H9 (cell line): Measurements from ENCODE around the gene MSN. TPM values are rescaled to one million over a fixed set of nuclear protein-coding genes. Genes with fewer than 3 reads are reported as not detected.

Experiments used
- DNase-seq: peaks from one replicate; pipeline ENCODE4 v3.0.0-alpha.2; 2017
- H2AFZ ChIP-seq: one replicate; pipeline ENCODE4 v1.6.1; 2013; ENCODE audit warnings: mild to moderate bottlenecking, low read length, control low read depth, moderate library complexity
- H2AK5ac ChIP-seq: 2 replicates; pipeline ENCODE4 v1.6.1; 2013; ENCODE audit warnings: low read length, control low read depth, mixed read lengths; ENCODE audit not compliant: insufficient read length
- H2BK120ac ChIP-seq: one replicate; pipeline ENCODE4 v1.6.1; 2013; ENCODE audit warnings: low read depth, mild to moderate bottlenecking, low read length, control low read depth, inconsistent platforms; ENCODE audit not compliant: poor library complexity, severe bottlenecking
- H2BK12ac ChIP-seq: 2 replicates; pipeline ENCODE4 v1.6.1; 2013; ENCODE audit warnings: low read length, control low read depth, mixed read lengths, low read depth; ENCODE audit not compliant: insufficient read length
- H2BK15ac ChIP-seq: 2 replicates; pipeline ENCODE4 v1.6.1; 2013; ENCODE audit warnings: low read depth, low read length, control low read depth
- H2BK20ac ChIP-seq: one replicate; pipeline ENCODE4 v1.6.1; 2013; ENCODE audit warnings: low read depth, mild to moderate bottlenecking, low read length, control low read depth, inconsistent platforms; ENCODE audit not compliant: poor library complexity, severe bottlenecking
- H2BK5ac ChIP-seq: 2 replicates; pipeline ENCODE4 v1.6.1; 2013; ENCODE audit warnings: low read length, control low read depth, mixed read lengths; ENCODE audit not compliant: insufficient read length
- H3K14ac ChIP-seq: 2 replicates; pipeline ENCODE4 v1.6.1; 2013; ENCODE audit warnings: low read length, control low read depth; ENCODE audit not compliant: insufficient read depth
- H3K18ac ChIP-seq: 2 replicates; pipeline ENCODE4 v1.6.1; 2013; ENCODE audit warnings: low read depth, mild to moderate bottlenecking, mixed read lengths, low read length, control low read depth; ENCODE audit not compliant: insufficient read length
- H3K23ac ChIP-seq: 2 replicates; pipeline ENCODE4 v1.6.1; 2013; ENCODE audit warnings: low read length, control low read depth, mixed read lengths, low read depth; ENCODE audit not compliant: insufficient read length
- H3K23me2 ChIP-seq: 2 replicates; pipeline ENCODE4 v1.6.1; 2013; ENCODE audit warnings: low read depth, mild to moderate bottlenecking, mixed read lengths, low read length, control low read depth; ENCODE audit not compliant: insufficient read length, poor library complexity, severe bottlenecking
- H3K27ac ChIP-seq: 2 replicates; pipeline ENCODE4 v1.5.1; 2013; ENCODE audit warnings: low read length, control low read depth, mixed read lengths, low read depth; ENCODE audit not compliant: insufficient read length
- H3K27me3 ChIP-seq: 2 replicates; pipeline ENCODE4 v1.6.1; 2013; ENCODE audit warnings: low read length, control low read depth, inconsistent platforms; ENCODE audit not compliant: insufficient read depth
- H3K4ac ChIP-seq: 2 replicates; pipeline ENCODE4 v1.6.1; 2013; ENCODE audit warnings: low read depth, mild to moderate bottlenecking, control low read depth, inconsistent platforms, low read length, moderate library complexity
- H3K4me1 ChIP-seq: 2 replicates; pipeline ENCODE4 v1.6.1; 2013; ENCODE audit warnings: low read length, control low read depth, inconsistent platforms; ENCODE audit not compliant: insufficient read depth
- H3K4me2 ChIP-seq: 2 replicates; pipeline ENCODE4 v1.6.1; 2013; ENCODE audit warnings: low read length, control low read depth, mixed read lengths; ENCODE audit not compliant: insufficient read length, insufficient read depth
- H3K56ac ChIP-seq: 2 replicates; pipeline ENCODE4 v1.6.1; 2013; ENCODE audit warnings: low read depth, mild to moderate bottlenecking, mixed read lengths, low read length, control low read depth; ENCODE audit not compliant: insufficient read length
- H3K79me1 ChIP-seq: 2 replicates; pipeline ENCODE4 v1.6.1; 2013; ENCODE audit warnings: low read depth, mild to moderate bottlenecking, moderate library complexity, low read length, control low read depth, inconsistent platforms; ENCODE audit not compliant: insufficient read depth, poor library complexity, severe bottlenecking
- H3K79me2 ChIP-seq: 2 replicates; pipeline ENCODE4 v1.6.1; 2013; ENCODE audit warnings: low read length, control low read depth, inconsistent platforms; ENCODE audit not compliant: insufficient read depth
- H3K9ac ChIP-seq: 2 replicates; pipeline ENCODE4 v1.6.1; 2013; ENCODE audit warnings: low read length, control low read depth, mixed read lengths; ENCODE audit not compliant: insufficient read length; ENCODE audit errors: extremely low read depth
- H3K9me3 ChIP-seq: one replicate; pipeline ENCODE4 v1.6.1; 2013; ENCODE audit warnings: low read depth, low read length, inconsistent platforms; ENCODE audit not compliant: control insufficient read depth
- H3T11ph ChIP-seq: one replicate; pipeline ENCODE4 v1.6.1; 2013; ENCODE audit warnings: mild to moderate bottlenecking, low read length, control low read depth, inconsistent platforms
- H4K20me1 ChIP-seq: one replicate; pipeline ENCODE4 v1.6.1; 2013; ENCODE audit not compliant: control insufficient read depth, insufficient read length, insufficient read depth
- H4K5ac ChIP-seq: 2 replicates; pipeline ENCODE4 v1.6.1; 2013; ENCODE audit warnings: low read depth, mild to moderate bottlenecking, mixed read lengths, low read length, control low read depth; ENCODE audit not compliant: insufficient read length
- H4K8ac ChIP-seq: replicated peaks from 2 replicates; pipeline ENCODE4 v1.6.1; 2013; ENCODE audit warnings: low read length, control low read depth, mixed read lengths, low read depth; ENCODE audit not compliant: insufficient read length
- H4K91ac ChIP-seq: 2 replicates; pipeline ENCODE4 v1.6.1; 2013; ENCODE audit warnings: low read depth, mild to moderate bottlenecking, moderate library complexity, mixed read lengths, low read length, control low read depth; ENCODE audit not compliant: insufficient read length
- H3K27ac Mint-ChIP-seq, 3 experiments: 2 replicates in 2 of 3; 3 replicates in 1 of 3; pipeline ENCODE4 v1.8.0; 2020 to 2021; ENCODE audit warnings: mixed read lengths in 3 of 3, mild to moderate bottlenecking in 1 of 3, moderate library complexity in 1 of 3
- H3K27me3 Mint-ChIP-seq: 2 replicates; pipeline ENCODE4 v1.8.0; 2021; ENCODE audit warnings: low read depth, mild to moderate bottlenecking, moderate library complexity, mixed read lengths
- H3K36me3 Mint-ChIP-seq, 3 experiments: 2 replicates in 2 of 3; 3 replicates in 1 of 3; pipeline ENCODE4 v1.8.0; 2020 to 2021; ENCODE audit warnings: low read depth in 3 of 3, mixed read lengths in 3 of 3; ENCODE audit not compliant: insufficient read depth in 1 of 3
- H3K4me1 Mint-ChIP-seq, 2 experiments: 2 replicates each; pipeline ENCODE4 v1.8.0; 2020; ENCODE audit warnings: mixed read lengths in 2 of 2
- H3K4me3 Mint-ChIP-seq, 2 experiments: 2 replicates in 1 of 2; 3 replicates in 1 of 2; pipeline ENCODE4 v1.8.0; 2020 to 2021; ENCODE audit warnings: mild to moderate bottlenecking in 2 of 2, mixed read lengths in 2 of 2, moderate library complexity in 1 of 2
- H3K9me3 Mint-ChIP-seq, 2 experiments: 2 replicates in 1 of 2; 3 replicates in 1 of 2; pipeline ENCODE4 v1.8.0; 2020; ENCODE audit warnings: mild to moderate bottlenecking in 2 of 2, mixed read lengths in 2 of 2, moderate library complexity in 1 of 2
- WGBS: extraction: QIAGEN DNeasy Blood & Tissue Kit; methylation state at CpG from one replicate; pipeline ENCODE4 v1.1.7; 2013; ENCODE audit warnings: missing lambda C conversion rate, low lambda C conversion rate, mixed read lengths; ENCODE audit not compliant: insufficient read length; ENCODE audit errors: extremely low coverage; 5-methylcytosine and 5-hydroxymethylcytosine counted together
- total RNA-seq: library from RNA; stranded (reverse); gene quantifications from 2 replicates; pipeline ENCODE4 v1.2.1, GENCODE V29; 2021
- TF ChIP-seq, protein P1 (sequence below): fragments of 200-600 bp; sonication (generic); conservative IDR thresholded peaks from 3 replicates; pipeline ENCODE4 v1.8.0; 2021; ENCODE audit warnings: antibody characterized with exemption, mild to moderate bottlenecking

MSN gene
- total RNA-seq, 1 experiment from 2014 or later, result 126 TPM

DNA sequence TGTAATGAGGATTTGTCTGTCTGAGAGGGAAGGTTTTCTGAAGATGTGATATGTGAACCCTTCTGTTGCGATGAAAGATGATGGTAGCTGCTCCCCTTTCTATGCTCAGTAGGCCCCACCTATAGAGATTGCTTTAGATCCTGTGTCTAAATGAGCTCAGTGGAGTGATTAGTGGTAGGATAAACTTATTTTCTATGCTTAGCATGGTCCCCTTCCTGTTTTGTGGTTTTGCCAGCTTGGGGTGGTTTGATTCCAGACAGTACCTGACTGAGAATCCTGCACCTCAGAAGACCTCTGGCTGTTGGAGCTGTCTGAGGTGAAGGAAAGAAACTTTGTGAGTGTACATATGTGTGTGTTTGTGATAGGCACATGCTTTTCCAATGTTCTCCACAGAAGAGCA is 17.7 kb downstream of the MSN start:
- Histone ChIP-seq H2BK20ac (no peak overlapping the region), H3K9me3 (peaks cover 35% of the 10 kb centered on the region), H3K79me1 (no peaks in the 10 kb centered on the region), H3K79me2 (peaks cover 19% of the 10 kb centered on the region; the same call in 1 of the 2 replicates), H2AFZ (no peak overlapping the region), H3K23me2 (no peaks in the 10 kb centered on the region), H4K8ac (no peak overlapping the region), H2AK5ac (no peak overlapping the region), H4K20me1 (no peaks in the 10 kb centered on the region), H3K9ac (no peak overlapping the region), H2BK12ac (no peak overlapping the region), H3T11ph (no peak overlapping the region), H3K4ac (no peak overlapping the region), H4K91ac (no peak overlapping the region), H3K23ac (no peak overlapping the region), H3K4me1 (no peaks in the 10 kb centered on the region; the same call in 1 of the 2 replicates), H2BK5ac (no peak overlapping the region), H3K4me2 (no peak overlapping the region), H3K27ac (no peak overlapping the region), H4K5ac (no peak overlapping the region), H3K18ac (no peak overlapping the region), H2BK120ac (no peak overlapping the region), H3K14ac (no peak overlapping the region), H3K27me3 (no peaks in the 10 kb centered on the region), H3K56ac (no peak overlapping the region), H2BK15ac (no peak overlapping the region)
- peaks cover 3 to 11% (median 6%) of the 10 kb centered on the region in 3 experiments for H3K36me3 Mint-ChIP-seq
- no peak overlapping the region for H3K4me3 Mint-ChIP-seq
- peaks cover 52 to 75% of the 10 kb centered on the region in 2 experiments for H3K9me3 Mint-ChIP-seq
- no peak overlapping the region for H3K27ac Mint-ChIP-seq
- peaks cover 8 to 15% of the 10 kb centered on the region in 2 experiments for H3K4me1 Mint-ChIP-seq
- no peak for DNase-seq
- TF ChIP-seq, protein P1, sequence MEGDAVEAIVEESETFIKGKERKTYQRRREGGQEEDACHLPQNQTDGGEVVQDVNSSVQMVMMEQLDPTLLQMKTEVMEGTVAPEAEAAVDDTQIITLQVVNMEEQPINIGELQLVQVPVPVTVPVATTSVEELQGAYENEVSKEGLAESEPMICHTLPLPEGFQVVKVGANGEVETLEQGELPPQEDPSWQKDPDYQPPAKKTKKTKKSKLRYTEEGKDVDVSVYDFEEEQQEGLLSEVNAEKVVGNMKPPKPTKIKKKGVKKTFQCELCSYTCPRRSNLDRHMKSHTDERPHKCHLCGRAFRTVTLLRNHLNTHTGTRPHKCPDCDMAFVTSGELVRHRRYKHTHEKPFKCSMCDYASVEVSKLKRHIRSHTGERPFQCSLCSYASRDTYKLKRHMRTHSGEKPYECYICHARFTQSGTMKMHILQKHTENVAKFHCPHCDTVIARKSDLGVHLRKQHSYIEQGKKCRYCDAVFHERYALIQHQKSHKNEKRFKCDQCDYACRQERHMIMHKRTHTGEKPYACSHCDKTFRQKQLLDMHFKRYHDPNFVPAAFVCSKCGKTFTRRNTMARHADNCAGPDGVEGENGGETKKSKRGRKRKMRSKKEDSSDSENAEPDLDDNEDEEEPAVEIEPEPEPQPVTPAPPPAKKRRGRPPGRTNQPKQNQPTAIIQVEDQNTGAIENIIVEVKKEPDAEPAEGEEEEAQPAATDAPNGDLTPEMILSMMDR, result no peak
- WGBS, result no CpG with 5 or more reads among the region's 1 CpG
- H3K27me3 Mint-ChIP-seq, result no peaks in the 10 kb centered on the region; the same call in 1 of the 2 replicates
